HG03457 (cell line): ENCODE measurements around the gene SPAG17.

ENCODE experiments used
- ATAC-seq: cut with Tn5 transposase; IDR thresholded peaks from one replicate; pipeline ENCODE4 v1.9.1; 2021; ENCODE audit warnings: moderate number of reproducible peaks; ENCODE audit not compliant: unreplicated experiment

Gene SPAG17

DNA sequence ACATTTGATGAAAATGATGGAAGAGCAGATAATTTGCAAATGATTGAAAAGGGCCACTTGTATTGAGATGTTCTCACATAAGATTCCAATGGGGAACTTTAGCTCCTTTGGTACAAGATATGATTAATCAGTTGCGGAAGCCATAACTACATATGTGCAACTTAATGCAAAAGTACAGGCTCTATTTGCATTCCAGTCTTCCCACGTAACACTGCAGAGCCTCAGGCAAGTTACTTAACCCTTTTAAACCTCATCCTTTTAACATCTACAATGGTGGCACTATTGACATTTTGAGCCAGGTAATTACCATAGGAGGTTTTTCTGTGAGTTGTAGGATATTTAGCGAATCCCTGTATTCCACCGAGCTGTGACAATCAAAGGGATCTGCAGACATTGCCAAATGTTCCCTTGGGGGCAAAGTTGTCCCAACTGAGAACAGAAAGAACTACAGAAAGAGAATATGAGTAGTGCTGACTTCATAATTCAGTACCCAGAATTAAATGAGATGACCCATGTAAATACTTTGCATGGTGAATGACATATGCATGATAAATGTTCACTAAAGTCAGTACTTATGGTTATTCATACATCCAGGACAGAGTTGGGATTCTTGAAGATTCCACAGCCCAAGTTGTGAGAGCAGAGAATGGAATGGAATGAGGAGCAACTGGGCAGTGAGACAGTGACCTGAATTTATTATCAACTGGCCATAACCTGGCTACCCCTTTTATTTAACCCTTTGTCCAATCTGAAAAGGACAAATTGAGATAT lies 62.6 kb downstream of the SPAG17 start:
- ATAC-seq: no peak

DNA sequence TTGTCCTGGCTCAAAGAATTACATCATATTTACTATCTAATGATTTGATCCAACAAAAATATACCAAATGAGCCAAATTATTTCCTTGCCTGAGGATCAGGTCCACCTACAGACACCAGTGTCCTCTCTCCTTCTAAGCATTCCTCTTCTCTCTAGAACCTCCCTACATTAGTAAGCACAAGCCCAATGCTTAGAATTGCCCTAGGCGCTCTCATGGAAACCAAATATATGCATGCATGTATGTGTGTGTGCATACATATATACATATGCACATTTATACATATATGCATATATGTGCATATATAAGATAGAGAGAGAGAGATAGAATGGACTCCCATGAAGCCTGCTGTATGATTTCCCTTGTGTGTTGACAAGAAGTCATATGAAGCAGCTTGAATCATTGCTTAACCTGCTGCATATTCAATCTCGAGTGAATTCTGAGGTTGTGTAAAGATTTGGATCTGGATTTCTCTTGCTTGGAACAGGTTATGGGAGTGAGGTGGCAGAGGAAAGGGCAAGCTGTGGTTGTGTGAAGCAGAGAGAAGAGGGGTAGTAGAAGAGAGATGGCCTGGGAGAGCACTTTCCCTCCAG lies 66.1 kb downstream of the SPAG17 start:
- no peak for ATAC-seq

DNA sequence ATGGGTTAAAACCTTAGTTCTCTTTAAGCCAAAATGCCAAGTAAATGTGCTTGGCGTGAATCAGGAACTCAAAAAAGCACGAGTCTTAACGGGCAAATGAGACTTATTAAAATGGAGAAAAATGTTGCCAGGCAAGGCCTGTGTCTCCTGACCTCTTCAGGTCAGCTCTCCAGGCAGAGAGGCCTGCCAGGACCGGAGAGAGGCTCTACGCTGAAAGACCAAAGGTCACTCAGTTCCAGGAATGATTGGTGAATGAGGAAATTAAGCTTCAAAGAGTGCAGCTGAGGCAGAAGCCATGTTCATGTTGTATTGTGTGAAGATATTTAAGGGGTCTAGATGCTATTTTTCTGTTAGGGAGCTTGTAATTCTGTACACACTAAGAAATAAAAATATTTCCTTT lies 66.6 kb downstream of the SPAG17 start:
- ATAC-seq: no peak

- no peak for ATAC-seq
Observed at GRCh38 chr1:118117521-118117920, 67.5 kb downstream of the SPAG17 start.

- no peak for ATAC-seq
Observed at GRCh38 chr1:118116909-118117308, 68.1 kb downstream of the SPAG17 start.

- no peak for ATAC-seq
Observed at GRCh38 chr1:118116401-118116800, 68.6 kb downstream of the SPAG17 start.

GRCh38 chr1:118115567-118116295 lies 69.3 kb downstream of the SPAG17 start:
- ATAC-seq: no peak

DNA sequence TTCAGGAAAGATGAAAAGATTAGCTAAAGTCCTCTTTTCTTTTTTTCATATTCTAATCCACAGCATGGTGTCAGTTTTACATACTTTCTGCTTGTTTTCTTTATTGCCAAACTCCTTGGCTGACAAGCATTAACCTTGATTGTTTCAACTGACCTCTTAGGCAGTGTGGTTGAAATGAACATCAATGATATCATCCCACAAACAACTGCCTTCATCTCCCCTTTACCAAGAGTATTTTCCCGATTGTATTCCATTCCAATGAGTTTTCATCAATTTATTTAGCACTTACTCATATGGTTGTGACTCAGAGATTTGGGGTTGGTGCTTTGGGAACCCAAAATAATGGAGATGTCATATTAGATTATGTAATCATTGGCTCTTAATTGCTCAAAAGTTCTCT lies 71.8 kb downstream of the SPAG17 start:
- no peak for ATAC-seq

DNA sequence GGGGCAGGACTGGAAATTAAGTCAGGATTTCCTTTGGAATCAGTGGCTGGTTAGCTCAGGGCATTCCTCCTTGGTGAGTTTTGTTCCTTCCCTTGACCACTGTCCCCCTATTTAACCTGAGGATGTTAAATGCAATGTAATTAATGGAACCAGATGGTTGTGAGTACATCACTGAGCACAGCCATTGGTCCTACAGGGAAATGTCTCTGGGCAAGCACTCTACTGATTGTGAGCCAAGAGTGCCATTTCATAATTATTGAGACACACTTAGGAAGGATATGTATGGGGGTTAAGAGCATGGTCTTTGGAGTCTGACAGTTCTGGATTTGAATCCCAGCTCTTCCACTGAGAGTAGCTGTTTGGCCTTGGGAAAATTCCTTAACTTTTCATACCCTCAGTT lies 74.4 kb downstream of the SPAG17 start:
- no peak for ATAC-seq

DNA sequence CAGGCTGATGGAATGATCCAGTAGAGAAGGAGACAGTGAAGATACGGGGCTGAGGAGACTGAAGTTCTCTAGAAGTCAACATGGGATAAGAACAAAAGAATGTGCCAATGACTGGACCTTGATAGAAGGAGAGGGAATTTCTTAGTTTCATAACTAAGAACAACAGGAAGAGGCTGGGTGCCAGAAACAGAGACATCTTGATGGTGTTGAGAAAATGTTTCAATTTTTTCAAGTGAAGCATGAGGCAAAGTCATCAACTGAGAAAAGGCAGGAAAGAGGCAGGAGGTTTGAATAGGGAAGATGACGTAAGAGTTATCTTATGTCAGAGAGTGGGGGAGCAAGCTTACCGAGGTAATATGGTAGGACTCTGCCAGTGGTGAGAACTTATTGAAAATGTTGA lies 80.1 kb downstream of the SPAG17 start:
- no peak for ATAC-seq

- no peak for ATAC-seq
Observed at GRCh38 chr1:118102445-118102844, 82.6 kb downstream of the SPAG17 start.

GRCh38 chr1:118101999-118102398 lies 83.0 kb downstream of the SPAG17 start:
- no peak for ATAC-seq

- ATAC-seq: no peak
Observed at GRCh38 chr1:118101515-118101844, 83.5 kb downstream of the SPAG17 start.

DNA sequence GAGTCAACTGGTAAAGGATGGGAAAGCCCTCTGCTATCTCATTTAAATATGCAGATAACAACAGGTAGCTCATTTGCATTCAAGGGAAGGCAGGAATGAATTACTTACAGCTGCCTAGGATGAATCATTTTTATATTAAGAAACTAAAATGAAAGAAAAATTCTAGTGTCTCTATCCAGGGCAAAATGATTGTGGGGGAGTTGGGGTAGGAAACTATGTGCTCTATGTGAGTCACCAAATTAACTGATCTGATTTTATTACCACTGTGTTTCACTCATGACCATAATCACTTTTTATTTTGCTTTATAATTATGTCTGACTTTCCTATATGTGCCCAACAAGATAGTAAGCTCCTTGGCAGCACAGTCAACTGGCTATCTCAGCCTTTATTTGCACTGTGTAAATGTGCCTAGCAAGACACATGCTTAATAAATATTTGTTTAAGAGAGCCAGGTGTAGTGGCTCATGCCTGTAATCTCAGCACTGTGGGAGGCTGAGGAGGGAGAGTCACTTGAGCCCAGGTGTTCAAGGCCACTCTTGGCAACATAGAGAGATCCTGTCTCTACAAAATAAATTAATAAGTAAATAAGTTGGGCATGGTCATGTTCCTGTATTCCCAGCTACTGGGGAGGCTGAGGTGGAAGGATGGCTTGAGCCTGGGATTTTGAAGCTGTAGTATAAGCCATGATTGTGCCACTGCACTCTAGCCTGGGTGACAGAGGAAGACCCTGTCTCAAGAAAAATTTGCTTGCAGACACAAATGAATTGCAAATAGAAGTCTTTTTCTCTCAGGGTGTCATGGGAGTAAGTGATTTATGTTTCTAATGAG lies 84.1 kb downstream of the SPAG17 start:
- ATAC-seq: no peak

- no peak for ATAC-seq
Observed at GRCh38 chr1:118099686-118100085, 85.3 kb downstream of the SPAG17 start.

GRCh38 chr1:118097622-118098348 lies 87.2 kb downstream of the SPAG17 start:
- ATAC-seq: no peak

GRCh38 chr1:118093017-118093416 lies 92.0 kb downstream of the SPAG17 start:
- ATAC-seq: no peak

GRCh38 chr1:118090130-118090529 lies 94.9 kb downstream of the SPAG17 start:
- no peak for ATAC-seq

DNA sequence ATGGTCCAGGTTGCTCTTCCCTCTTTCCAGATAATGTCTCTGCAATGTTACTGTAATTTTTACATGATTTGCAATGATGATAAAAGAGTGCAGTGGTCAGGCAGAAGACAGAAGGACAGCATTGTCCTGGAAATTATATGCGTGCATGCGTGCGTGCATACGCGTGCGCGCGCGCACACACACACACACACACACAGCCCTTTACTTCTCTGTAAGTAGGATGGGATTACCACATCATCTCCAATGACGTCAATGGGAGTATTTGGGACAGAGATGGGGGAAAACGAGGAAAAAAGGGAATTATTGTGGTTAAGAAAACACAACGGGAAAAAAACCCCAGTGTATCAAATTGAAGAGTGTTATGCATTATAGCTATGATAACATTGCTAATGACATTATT lies 99.7 kb downstream of the SPAG17 start:
- no peak for ATAC-seq

GRCh38 chr1:118084400-118084799 lies 100.6 kb downstream of the SPAG17 start:
- no peak for ATAC-seq

GRCh38 chr1:118082984-118083383 lies 102.0 kb downstream of the SPAG17 start:
- no peak for ATAC-seq
